Limb (tissue), 2 donors: ENCODE measurements around the gene SBF2.
"Not testable (repeated sequence)": the region's sequence is repeated elsewhere in the genome, so short reads cannot be mapped to it uniquely, and the experiment has no call there.

Source experiments
- DNase-seq, 2 donors: peaks; one replicate each; pipeline ENCODE4 v3.0.0-alpha.2; 2016; ENCODE audit errors: extremely low spot score in 2 of 2

SBF2 gene

DNA sequence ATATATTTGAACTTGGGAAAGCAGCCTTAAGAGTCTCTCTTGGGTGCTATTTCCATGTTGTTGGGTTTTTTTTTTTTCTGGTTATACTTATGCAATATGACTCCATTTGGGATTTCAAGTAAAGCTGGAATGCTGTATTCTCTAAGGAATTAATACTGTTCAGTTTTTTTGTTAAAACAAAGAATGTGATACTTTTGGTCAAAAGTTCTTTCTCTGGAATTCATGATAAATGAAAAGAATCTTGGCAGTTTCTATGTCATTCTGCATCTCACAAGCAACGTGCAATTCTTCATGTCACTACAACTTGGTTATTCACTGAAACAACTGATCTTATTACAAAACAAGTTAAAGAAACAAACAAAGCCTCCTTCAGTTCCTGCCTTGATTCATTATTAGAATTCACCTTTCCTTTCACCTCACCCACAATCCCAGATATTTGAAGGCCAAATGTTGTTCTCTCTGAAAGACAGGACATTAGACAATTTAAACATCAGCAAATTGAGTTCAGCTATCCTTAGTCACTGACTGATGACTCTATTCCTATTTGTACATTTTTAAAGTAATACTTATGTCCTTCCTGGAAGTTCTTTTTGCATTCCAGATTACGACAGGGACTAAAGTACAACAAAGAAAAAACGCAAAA lies 176.2 kb downstream of the SBF2 start:
- no peak for DNase-seq

DNA sequence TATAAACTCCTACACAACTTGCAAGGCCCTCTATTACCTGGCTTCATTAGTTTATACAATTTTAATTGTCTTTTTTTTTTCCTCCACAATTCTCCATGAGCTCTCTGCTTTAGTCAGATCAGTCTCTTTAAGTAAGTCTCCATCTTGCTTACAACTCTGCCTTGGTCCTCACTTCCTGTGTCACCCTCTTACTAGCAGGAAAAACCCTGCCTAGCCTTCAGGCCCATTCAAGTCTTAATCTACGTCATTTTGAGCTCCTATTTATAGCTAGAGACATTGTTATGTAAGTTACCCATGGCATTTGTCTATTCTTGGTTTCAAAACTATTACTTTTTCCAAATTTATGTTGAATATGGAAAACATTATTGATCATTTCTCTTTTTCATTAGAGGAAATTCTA lies 177.4 kb downstream of the SBF2 start:
- DNase-seq, result no peak

DNA sequence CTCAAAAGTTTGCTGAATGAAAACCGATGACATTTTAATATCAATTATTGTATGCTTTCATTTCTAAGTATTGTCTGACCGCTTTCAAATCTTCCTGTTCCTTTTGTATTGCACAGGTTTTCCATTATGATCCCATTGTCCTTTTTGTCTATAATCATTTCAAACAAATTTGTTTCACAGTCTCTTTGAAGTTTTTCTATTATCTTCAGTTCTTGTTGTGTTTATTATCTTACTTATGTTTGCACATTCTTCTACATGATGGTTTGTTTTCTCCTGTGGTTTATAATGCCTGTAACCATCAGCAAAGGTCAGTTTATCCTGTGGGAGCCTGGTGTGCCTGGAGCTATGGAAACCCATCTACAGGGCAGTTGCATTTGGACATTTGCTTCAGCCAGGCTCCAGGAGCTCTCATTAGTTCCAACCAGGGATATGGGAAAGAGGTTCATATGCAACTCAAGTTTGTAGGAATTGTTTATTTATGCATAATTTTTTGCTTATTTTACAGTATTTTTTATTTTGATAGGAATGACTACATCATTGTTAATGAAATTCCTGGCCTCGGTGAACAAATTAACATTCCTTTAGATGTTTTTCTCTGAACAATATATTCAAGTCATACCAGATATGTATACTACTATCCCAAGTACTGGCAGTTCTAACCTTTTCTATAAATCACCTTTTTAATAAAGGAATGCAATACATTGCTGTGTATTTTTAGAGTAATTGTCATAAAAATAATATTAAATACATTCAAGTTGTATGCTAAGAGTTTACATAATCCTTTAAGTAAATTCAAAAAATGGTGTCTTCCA lies 179.2 kb downstream of the SBF2 start:
- no peak for DNase-seq

DNA sequence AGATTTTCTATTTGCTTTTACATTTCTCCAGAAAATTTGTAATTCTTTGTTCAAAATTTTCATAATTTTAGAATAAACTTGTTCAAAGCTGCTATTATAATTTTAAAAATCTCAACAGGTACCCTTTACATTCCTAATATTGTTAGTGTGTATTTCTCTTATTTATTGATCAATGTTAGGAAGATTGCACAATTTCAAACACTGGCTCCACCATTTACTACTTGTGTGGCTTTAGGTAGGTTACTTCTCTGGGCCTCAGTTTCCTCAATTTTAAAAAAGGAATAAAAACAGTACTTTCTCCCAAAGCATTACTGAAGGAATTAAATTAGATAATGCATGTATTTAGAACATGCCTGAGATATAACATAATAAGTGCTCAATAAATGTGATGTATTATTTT lies 180.2 kb downstream of the SBF2 start:
- DNase-seq, result no peak

DNA sequence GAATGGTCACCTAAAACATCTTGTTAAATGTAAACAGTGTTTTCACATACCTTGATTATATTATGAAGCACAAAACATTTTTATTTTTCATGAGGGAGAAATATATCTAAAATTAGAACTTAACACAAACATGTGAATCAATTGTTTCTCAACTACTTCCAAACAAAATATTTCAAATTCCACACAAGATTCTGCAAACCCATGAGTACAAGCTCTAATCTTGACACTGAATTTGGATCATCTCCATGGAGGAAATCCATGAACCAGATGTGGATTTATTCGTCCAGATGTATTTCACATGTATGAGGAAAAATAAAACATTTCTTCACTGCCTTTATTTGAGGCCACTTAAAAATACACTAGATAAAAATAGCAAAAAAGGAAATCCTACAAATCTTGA lies 184.2 kb downstream of the SBF2 start:
- peak in 1 of 2 donors; percentile 75 for DNase-seq

DNA sequence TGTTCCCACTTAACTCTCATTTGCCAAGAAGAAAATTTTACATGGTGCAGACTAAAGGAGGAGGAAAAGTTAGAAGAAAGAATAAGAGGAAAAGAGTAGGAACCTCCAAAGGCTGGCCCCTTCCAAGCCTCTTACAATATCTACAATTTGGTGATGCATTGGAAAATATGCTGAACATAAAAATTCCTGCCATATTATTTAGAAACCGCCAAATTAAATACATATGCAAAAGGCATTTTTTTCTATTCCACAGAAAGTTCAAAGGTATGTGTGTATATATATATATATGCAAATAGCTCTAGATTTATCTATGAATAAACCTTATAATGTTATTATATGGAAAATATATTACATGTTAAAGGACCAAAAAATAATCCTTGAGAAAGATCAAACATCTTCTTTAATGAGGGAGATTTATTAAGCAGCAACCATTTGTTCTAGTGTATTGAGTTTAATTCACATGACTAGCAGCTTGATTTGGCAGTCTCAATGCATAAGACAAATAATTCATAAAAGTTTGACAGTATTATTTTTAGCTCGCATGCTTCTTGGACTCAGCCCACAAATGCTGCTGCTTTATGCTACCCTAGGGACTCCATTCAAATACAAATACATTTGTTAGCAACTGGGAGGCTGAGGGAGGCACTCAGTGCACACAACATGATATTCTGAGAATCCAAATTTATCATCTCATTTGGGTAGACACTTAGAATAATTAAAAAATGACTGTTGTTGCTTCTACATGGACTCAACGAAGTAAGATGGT lies 184.9 kb downstream of the SBF2 start:
- peak; percentile 36 to 91 for DNase-seq

DNA sequence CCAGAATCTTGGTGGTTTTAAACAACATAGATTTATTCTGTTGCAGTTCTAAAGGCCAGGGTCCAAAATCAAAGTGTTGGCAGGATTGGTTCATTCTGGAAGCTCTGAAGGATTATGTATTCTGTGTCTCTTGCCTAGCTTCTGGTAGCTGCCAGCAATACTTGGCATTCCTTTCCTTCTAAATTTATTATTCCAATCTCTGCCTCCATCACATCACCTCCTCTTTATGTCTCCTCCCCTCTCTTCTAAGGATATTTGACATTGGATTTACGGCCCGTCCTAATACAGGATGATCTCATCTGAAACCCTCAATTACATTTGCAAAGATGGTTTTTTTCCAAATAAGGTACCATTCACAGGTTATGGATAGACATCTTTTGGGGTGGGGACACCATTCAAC lies 186.5 kb downstream of the SBF2 start:
- no peak for DNase-seq

DNA sequence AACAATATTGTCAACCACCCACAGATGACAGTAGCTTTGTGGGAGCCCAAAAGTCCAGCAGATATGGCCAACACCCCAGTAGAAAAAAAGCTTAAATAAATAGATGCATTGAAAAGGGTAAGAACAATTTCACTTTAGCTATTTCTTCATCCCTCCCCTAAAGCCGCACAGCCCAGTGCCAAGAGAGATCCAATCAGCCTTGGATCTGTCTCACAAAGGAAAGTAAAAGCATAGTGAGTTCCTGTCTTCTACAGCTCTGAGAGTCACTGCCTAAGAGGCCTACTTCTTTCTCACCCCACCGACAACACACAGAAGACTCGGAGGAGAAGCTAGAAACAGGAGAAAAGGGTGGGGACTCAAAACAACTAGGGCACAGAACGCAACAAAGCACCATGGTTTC lies 196.4 kb downstream of the SBF2 start:
- DNase-seq, result no peak

DNA sequence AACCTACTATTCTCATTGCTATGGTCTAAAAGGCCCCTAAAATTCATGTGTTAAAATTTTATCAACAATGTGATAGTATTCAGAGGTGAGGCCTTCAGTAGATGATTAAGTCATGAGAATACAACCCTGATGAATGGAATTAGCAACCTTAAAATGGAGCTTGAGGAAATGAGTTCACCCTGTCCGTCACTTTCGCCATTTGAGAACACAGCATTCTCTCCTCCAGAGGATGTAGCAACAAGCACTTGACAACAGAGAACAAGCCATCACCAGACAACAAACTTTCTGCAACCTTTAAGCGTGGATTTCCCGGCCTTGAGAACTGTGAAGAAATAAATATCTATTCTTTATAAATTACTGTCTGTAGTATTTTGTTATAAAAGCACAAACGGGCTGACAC lies 197.0 kb downstream of the SBF2 start:
- no peak for DNase-seq

DNA sequence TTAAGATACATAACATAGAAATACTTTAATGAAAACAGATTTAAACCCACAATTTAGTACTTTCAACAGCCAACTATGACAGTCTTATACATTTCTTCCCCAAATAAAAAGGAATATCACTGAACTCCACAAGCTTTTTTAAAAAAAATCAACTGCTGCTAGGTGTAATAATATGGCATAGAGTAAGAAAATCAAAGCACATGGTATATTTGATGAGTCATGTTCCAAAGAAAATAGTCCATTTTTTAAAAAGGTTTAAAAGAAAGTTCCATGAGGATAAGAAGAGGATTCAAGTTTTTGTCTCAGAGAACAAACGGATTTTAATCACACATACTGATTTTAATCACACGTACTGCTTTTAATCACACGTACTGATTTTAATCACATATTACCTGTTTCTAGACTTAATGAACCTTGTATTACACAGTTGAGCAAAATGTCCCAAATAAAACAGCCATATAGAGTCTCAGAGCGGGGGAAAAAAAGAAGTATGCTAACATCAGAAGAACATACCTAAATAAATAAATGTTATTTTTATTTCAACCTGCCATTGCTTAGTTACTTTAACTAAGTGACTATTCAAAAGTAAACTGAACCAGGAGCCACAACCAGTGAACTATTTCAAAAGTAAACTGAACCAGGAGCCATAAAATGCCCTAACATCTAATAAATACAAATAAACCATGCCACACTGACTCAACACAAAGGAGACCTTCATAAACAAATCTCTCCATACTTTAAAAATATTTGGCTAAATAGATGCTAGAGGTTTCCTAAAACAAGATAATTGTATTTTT lies 198.4 kb downstream of the SBF2 start:
- DNase-seq, result no peak

DNA sequence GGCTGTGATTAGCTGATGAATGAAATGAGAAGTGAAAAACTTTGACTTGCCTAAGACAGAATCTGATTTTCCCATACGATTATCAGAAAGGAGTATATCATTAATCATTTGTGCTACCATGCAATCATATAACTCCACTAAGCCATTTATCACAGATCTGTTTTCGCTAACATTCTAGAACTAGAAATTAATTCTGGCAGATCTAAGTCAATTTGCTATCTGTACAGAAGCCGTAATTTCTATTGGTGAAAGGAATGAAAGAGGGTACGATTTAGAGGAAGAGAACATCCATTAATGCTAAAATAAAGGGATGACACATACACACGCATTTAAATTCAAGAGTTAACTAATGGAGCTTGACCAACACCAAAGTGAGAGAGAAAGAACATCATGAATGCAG lies 201.6 kb downstream of the SBF2 start:
- DNase-seq, result no peak

DNA sequence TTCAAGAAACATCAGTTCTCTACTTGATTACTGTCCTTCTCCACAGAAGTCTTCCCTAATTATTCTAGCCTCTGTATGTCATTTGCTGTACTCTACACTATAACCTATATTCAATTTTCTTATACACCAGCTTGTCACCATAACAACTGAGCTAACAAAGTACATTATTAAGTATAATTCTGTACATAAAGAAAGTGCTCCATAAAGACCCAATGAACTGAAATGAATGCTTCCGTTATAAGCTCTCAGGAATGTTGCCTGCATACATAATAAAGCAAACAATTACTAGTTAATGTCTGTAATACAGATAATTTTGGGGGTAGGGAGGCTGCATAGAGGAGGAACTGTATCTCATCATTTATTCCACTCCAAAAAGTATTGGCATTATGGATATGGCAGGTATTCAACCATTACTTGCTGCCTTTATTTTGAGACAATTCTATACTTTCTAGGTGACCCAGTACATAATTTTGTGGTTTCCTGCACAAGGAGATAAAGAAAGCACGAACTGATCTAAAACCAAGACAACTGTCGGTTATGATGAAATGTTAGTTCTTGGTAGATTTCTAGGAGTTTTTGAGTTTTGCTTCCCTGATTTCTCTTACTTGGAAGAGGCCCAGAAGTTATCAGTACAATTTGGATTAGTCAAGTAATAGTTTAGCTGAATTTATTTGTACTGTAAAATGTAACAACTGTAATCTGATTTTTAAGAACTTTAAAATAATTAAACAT lies 202.5 kb downstream of the SBF2 start:
- no peak for DNase-seq

DNA sequence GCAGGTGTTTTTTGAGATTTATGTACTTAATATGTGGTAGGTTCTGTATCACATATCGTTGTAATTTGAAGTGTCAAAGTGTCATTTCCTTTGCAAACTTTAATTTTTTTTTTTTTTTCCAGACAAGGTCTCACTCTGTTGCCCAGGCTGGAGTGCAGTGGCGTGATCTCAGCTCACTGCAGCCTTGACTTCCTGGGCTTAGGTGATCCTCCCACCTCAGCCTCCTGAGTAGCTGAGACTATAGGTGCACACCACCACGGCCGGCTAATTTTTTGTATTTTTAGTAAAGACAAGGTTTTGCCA lies 206.1 kb downstream of the SBF2 start:
- DNase-seq, result not testable (repeated sequence)

DNA sequence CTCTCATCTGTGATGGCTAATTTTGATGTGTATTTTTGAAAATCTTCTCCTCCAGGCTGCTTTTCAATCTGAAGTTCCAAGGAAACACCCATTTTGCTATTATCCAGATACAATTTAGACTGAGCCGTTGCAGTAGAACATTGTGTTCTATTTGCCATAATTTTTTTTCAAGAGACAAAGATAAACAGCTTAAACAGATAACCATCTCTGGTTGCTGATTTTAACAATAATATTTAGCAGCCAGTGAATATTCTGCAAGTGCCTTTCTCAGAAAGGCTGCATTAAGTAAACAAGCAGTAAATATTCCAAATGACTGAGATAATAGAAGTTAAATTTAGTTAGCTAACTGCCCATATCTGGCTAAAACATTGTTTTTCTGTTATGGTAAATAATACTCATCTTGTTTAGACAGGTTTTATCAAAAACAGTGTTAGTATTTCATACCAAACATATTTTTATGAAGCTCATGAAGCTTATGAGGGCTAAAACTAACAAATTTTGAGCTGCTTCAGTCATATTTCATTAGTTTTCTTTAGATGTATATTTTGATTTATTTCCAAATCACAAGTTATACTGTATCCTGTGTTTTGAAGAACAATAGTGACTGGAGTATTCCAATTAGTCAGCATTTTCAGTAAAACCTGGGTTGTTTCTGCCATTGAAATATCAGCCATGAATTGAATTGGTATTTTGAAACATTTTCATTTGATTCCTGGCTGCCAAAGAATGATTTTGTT lies 206.7 kb downstream of the SBF2 start:
- DNase-seq, result no peak

DNA sequence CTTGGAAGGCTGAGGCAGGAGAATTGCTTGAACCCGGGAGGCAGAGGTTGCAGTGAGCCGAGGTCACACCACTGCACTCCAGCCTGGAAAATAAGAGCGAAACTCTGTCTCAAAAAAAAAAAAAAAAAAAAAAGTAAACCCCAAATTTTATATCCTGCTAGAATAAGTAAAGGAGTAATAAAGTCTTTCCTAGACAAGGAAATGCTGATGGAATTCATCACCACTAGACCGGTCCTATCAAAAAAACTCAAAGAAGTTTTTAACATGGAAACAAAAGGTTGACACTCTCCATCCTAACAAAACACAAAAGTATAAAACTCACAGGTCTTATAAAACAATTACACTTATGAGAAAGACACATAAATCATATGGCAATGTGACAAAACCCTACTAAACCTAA lies 213.9 kb downstream of the SBF2 start:
- no peak for DNase-seq

DNA sequence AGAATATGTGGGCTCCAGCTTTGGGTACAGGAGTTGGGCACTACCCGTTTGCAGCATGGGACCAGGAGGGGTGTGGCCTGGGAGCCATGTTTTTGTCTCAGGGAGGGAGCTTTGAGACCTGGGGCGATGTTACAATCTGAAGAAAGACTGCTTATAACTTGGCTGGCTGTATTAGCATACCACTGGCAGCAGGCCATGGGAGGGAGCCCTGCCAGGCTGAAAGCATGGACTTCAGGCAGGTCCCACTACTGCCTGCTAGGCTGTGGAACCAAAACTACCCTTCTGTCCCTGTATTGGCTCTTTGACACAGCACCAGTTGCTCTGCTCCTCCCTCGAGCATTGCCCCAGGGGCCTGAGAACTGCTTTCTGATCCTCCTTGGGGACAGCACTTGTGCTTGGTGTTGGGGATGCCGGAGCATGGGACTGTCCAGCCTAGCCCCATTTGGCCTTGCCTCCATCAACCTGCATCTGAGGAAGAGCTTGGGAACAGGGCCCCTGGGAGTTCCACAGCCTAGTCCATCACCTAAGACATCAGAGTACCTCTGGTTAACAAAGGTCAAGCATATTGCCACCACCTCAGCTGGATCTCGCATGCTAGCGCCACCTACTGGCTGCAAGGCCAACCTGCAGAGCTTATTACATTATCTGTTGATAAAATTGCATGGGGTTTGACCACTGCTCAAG lies 217.4 kb downstream of the SBF2 start:
- peak in 1 of 2 donors; percentile 41 for DNase-seq

DNA sequence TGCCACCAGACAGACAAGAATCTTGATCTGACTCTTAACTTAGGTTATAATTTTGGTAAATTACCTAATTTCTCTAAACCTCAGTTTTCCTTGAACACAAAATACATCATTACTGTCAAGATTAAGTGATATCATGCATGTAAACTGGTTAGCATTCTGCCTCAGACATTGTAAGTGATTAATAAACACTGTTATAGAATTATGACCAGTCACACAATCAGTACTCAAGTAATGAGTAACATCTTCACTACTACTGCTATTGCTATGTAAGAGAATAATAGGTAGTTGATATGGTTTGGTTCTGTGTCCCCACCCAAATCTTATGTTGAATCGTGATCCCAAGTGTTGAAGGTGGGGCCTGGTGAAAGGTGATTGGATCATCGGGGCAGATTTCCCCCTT lies 218.9 kb downstream of the SBF2 start:
- no peak for DNase-seq

DNA sequence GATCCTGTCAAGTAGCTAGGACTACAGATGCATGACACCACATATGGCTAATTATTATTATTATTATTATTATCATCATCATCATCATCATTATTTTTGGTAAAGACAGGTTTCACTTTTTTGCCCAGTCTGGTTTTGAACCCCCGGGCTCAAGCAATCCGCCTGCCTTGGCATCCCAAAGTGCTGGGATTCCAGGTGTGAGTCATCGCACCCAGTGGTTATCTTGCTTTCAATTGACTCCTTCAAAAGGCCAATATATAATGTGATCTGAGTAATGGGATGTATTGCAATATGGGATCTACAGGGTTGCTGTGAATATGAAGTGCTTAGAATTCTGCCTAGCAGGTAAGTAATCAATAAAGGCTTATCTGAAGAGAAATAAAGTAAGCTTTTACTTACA lies 221.2 kb downstream of the SBF2 start:
- no peak for DNase-seq

DNA sequence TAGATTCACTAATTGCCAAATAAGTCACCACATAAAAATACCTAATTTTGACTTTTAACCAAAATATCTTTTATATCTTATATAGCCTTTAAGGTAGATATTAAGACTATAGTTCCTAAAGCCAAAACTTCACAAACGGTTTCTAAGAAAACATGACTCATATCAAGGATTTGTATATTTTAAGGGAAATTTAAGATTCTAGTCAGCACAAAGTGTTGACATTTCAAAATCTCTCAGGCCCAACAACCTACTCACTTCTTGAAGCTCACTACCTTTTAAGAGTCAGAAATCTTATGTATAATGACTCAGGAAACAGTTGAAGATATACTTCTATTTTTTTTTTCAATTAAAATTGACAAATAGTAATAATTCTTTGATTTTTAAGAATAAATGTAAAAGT lies 221.9 kb downstream of the SBF2 start:
- no peak for DNase-seq
